Testis (tissue), 2 donors: ENCODE results near the gene NKAIN2.

Experiments used
- POLR2A ChIP-seq: fragments of 450-650 bp; IDR thresholded peaks from one replicate; pipeline ENCODE4 v1.6.1; 2017; ENCODE audit warnings: antibody characterized with exemption, mild to moderate bottlenecking, moderate library complexity
- TF ChIP-seq, protein P1 (sequence below), 3 experiments: fragments of 450-650 bp in 2 of 3; fragments of 200-600 bp in 1 of 3; sonication (generic) in 1 of 3; IDR thresholded peaks; one replicate each; pipeline ENCODE4 v1.5.1; 2016 to 2019; ENCODE audit warnings: antibody characterized with exemption in 3 of 3, mild to moderate bottlenecking in 2 of 3, moderate library complexity in 1 of 3

DNA sequence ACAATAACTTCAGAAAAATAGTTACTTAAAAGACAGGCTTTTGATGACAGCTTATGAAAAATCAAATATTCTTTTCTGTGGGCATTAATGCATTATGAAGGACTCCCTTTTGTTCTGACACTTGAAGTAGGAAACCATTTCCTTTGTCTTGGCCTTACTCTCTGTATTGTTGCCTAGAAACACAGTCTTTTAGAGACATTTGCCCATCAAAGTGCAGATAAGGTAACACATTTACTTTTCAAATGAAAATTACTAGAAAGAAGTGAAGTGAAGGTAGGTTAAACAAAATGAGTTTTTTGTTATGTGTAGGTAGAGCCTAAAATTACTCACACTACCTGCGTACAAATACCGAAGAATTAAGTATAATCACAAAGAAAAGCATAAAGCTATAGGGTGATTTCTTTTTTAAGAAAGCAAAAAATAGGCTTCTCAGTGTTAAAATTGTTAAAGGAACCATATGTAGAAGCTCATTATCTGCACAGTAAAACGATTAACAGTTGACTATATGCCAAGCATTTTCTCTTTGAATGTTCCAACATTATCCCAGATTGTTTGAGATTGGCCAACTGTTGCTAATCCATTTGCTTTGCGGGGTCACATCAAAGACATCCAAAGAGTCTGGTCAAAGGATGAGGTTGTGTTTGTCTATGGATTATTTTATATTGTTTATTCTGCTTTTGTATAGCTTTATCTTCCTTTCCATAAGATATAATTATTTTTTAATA is 616.6 kb downstream of the NKAIN2 start:
- TF ChIP-seq, protein P1, sequence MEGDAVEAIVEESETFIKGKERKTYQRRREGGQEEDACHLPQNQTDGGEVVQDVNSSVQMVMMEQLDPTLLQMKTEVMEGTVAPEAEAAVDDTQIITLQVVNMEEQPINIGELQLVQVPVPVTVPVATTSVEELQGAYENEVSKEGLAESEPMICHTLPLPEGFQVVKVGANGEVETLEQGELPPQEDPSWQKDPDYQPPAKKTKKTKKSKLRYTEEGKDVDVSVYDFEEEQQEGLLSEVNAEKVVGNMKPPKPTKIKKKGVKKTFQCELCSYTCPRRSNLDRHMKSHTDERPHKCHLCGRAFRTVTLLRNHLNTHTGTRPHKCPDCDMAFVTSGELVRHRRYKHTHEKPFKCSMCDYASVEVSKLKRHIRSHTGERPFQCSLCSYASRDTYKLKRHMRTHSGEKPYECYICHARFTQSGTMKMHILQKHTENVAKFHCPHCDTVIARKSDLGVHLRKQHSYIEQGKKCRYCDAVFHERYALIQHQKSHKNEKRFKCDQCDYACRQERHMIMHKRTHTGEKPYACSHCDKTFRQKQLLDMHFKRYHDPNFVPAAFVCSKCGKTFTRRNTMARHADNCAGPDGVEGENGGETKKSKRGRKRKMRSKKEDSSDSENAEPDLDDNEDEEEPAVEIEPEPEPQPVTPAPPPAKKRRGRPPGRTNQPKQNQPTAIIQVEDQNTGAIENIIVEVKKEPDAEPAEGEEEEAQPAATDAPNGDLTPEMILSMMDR (IDR thresholded peaks at IDR 0.05), result no peak
- no peak for TF ChIP-seq POLR2A
